Cardiac fibroblast (primary cell): ENCODE measurements around the gene GNB2.
A peak's percentile ranks its signal among the peaks of the same experiment; 100 is the strongest.

Source experiments
- DNase-seq, 2 donors: peaks; one replicate each; pipeline versions ENCODE4 v3.0.0 to v3.0.0-alpha.2; 2010; ENCODE audit warnings: low read depth in 2 of 2
- H3K4me3 ChIP-seq, 2 donors: replicated peaks in 1 of 2; 1 replicate in 1 of 2; 2 replicates in 1 of 2; pipeline ENCODE4 v1.5.1; 2011; ENCODE audit warnings: low read depth in 2 of 2, low read length in 2 of 2, mild to moderate bottlenecking in 2 of 2, moderate library complexity in 1 of 2
- TF ChIP-seq, protein P1 (sequence below): IDR thresholded peaks from one replicate; pipeline ENCODE4 v1.5.1; 2011; ENCODE audit warnings: low read depth, mild to moderate bottlenecking, low read length, inconsistent platforms

Gene GNB2

GRCh38 chr7:100674411-100675104 is 1.0 kb downstream of the GNB2 start:
- DNase-seq, result no peak
- TF ChIP-seq, protein P1, sequence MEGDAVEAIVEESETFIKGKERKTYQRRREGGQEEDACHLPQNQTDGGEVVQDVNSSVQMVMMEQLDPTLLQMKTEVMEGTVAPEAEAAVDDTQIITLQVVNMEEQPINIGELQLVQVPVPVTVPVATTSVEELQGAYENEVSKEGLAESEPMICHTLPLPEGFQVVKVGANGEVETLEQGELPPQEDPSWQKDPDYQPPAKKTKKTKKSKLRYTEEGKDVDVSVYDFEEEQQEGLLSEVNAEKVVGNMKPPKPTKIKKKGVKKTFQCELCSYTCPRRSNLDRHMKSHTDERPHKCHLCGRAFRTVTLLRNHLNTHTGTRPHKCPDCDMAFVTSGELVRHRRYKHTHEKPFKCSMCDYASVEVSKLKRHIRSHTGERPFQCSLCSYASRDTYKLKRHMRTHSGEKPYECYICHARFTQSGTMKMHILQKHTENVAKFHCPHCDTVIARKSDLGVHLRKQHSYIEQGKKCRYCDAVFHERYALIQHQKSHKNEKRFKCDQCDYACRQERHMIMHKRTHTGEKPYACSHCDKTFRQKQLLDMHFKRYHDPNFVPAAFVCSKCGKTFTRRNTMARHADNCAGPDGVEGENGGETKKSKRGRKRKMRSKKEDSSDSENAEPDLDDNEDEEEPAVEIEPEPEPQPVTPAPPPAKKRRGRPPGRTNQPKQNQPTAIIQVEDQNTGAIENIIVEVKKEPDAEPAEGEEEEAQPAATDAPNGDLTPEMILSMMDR, result no peak
- peak overlapping the region; percentile 95 to 100 for H3K4me3 ChIP-seq

DNA sequence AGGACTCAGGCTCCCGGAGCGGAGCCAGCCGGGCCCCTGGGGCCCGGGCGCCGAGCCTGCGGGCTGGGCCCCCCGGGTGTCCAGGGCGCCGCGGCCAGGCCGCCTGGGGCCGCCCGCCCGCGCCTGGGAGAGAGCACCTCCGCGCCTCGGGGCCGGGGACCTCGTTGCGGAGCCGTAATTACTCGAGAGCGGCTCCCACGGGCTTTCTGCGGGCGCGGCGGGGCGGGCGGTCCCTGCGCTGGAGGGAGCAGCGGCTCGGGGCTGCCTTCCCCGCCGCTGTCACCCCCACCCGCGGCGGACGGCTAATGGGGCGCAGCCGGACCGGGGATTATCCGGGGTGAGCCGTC is 1.5 kb downstream of the GNB2 start:
- TF ChIP-seq, protein P1, result no peak
- DNase-seq, result no peak
- peak overlapping the region; percentile 95 to 100 for H3K4me3 ChIP-seq

DNA sequence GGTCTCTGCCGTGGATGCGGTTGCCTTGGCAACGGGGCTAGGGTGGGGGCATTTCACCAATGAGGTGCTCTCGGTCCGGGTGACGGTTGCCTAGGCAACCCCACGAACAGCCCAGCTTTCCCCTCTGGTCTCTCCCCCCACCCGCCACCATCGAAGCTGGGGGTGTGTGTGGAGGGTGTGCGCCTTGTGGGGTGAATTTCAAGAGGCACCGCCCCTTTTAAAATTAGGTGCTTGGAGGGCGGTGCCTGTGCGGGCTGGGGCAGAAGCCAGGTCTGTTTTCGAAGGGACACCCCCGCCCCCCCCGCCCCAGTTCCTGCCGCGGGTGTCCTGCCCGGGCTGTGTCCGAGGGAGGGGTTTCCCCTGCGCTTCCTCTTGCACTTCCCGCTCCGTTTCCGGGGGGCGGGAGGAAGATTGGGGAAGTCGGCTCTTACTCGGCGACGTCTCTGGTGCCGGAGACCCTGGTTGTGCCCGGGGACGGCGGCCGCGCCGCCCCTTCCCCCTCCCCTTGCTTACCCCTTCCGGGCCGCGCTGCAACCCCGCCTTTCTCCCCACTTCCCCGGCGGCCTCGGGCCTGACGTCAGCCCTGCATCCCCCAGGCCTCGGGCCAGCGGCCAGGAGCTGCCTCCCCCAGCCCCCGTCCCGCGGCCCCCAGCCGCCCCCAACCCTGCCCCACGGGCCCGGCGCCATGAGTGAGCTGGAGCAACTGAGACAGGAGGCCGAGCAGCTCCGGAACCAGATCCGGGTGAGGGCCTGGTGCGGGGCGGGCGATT is 2.2 kb downstream of the GNB2 start:
- TF ChIP-seq, protein P1, result no peak
- DNase-seq, result peak; percentile 71 to 73
- peak overlapping the region; percentile 95 to 100 for H3K4me3 ChIP-seq

DNA sequence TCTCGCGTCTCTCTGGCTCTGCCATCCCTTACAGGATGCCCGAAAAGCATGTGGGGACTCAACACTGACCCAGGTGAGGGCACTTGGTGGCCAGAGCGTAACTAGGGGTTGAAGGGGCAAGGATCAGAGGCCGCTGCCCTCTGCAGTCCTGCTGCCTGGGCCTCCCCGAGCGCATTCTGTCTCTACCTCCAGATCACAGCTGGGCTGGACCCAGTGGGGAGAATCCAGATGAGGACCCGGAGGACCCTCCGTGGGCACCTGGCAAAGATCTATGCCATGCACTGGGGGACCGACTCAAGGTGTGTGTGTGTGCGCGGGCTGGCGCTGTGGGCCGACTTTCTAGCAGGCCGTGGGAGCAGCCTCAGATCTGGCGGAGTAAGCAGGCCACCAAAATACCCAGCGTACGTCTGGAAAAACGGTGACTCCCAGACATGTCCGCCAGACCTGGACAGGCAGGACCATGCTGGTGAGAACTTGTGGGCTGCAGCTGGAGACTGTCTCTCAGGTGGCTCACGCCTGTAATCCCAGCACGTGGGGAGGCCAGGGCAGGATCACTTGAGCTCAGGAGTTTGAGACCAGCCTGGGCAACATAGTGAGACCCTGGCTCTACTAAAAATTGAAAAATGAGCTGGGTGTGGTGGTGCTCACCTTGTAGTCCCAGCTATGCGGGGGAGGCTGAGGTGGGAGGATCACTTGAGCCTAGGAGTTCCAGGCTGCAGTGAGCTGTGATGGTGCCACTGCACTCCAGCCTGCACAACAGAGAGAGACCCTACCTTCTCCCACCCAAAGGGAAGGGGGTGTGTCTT is 3.2 kb downstream of the GNB2 start:
- TF ChIP-seq, protein P1, result no peak
- H3K4me3 ChIP-seq, result peak overlapping the region; percentile 95 to 100
- no peak for DNase-seq

DNA sequence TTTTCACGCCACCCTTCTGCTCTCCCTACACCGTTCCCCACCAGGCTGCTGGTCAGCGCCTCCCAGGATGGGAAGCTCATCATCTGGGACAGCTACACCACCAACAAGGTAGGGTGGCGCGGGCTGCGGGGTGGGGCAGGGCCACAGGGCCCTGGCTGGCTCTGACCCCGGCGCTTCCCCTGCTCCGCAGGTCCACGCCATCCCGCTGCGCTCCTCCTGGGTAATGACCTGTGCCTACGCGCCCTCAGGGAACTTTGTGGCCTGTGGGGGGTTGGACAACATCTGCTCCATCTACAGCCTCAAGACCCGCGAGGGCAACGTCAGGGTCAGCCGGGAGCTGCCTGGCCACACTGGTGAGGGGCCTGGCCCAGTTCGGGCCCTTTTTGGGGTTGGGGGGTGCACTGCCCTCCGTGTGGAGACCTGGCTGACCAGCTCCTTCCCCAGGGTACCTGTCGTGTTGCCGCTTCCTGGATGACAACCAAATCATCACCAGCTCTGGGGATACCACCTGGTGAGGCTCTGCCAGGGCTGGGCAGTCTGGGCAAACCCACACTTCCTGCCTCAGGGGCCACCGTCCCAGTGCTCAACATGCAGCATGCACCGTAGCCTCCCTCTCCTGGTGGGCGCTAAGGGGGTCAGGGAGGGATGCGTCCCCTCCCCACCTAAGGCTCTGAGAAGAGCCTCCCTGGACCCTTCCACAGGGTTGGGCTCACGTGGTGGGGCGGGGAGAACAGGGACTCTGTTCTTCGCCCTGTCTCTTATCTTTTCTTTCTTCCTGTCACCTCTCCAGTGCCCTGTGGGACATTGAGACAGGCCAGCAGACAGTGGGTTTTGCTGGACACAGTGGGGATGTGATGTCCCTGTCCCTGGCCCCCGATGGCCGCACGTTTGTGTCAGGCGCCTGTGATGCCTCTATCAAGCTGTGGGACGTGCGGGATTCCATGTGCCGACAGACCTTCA is 4.0 kb downstream of the GNB2 start:
- no peak for DNase-seq
- H3K4me3 ChIP-seq, result no peak overlapping the region
- TF ChIP-seq, protein P1, result no peak
